ENCODE data around the gene PLPP3. TPM values are rescaled to one million over a fixed set of nuclear protein-coding genes. Genes with fewer than 3 reads are reported as not detected.
"Not testable (repeated sequence)": the region's sequence is repeated elsewhere in the genome, so short reads cannot be mapped to it uniquely, and the experiment has no call there.

The PLPP3 gene
- polyA plus RNA-seq (2013): 0.58 TPM

DNA sequence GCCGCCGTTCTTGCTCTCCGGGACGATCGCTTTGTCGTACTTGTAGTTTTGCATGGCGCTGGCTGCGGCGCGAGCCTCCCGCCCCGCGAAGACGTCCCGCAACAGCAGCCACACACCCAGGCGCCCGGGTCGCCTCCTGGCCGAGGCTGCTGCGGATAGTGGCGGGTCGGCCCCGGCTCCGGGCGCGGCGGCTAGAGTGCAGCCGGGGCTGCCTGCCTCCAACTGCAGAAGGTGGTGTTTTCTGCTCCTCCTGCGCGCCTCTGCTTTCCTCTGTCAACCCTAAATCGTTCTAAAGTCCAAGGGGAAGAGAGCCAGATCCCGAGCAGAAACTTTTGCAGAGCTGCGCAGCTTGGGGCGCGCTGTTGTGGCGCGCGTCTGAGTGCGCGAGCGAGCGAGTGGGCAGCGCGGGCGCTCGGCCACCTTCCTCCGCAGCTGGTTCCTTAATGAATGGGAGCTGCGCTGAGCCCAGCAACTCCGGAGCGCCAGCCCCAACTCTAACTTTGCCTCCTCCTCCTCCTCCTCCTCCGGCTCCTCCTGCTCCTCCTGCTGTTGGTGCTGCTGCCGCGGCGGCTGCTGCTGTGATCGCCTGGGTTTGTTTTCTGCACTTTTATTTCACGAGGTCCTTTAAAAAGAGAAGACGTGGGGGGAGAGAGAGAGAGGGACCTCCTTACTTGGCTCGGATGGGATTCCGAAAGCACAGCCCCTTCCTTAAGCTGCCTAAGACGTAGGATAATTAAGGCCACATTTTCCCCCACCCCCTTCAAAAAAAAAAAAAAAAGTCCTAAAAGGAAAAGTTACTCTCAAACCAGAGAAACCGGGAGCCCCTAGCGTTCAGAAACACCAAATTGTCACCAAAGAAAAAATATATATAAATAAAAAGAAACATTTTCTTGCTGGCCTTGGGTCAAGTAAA is at the start of gene PLPP3:
TSS of gene PLPP3 (minus strand) at position 601 of the 913 bp plus-strand sequence. CDS start at position 54, 547 bp downstream.
- peaks cover 2 to 23% (median 12%) of the 10 kb centered on the region in 4 experiments for H3K4me1 ChIP-seq (ENCODE audit: control extremely low read depth in 1 of 4, control insufficient read depth in 4 of 4, insufficient read depth in 4 of 4, low read length in 3 of 4)
- no peak within 1 kb of the TSS for H3K27ac ChIP-seq (ENCODE audit: insufficient read depth in 1 of 2, low read depth in 1 of 2, low read length in 2 of 2, poor library complexity in 1 of 2, severe bottlenecking in 2 of 2)
- H3K27me3 ChIP-seq (replicated peaks in 2 of 5; ENCODE audit: control insufficient read depth in 4 of 5, insufficient read depth in 5 of 5, low read length in 4 of 5): peaks cover 0 to 2% (median 0%) of the 10 kb centered on the region in 5 experiments
- peak within 1 kb of the TSS; percentile 51 to 93 (median 77) for H3K4me3 ChIP-seq (ENCODE audit: control insufficient read depth in 1 of 7, extremely low read depth in 1 of 7, insufficient read depth in 4 of 7, low read depth in 2 of 7, low read length in 6 of 7)
- POLR2A ChIA-PET: no interaction called here
- CTCF ChIA-PET: interaction anchor here (0.9 to 3.5 kb wide), 4 partner anchors 10 to 1343 kb away, joined by 3 to 12 read pairs (median 4); no protein-coding TSS in a partner anchor
- peak; percentile 71 to 86 (median 79) for DNase-seq
- WGBS (ENCODE audit: insufficient coverage): 0% methylated on average over 36 of the region's 62 CpGs
- H3K36me3 ChIP-seq (ENCODE audit: control insufficient read depth in 4 of 4, insufficient read depth in 4 of 4, low read length in 3 of 4): no peaks in the 10 kb centered on the region
- H3K9me3 ChIP-seq (ENCODE audit: control extremely low read depth in 1 of 5, control insufficient read depth in 4 of 5, insufficient read depth in 2 of 5, low read depth in 1 of 5, low read length in 4 of 5): no peaks in the 10 kb centered on the region

- H3K36me3 ChIP-seq (ENCODE audit: control insufficient read depth in 4 of 4, insufficient read depth in 4 of 4, low read length in 3 of 4): no peaks in the 10 kb centered on the region
- H3K4me3 ChIP-seq (ENCODE audit: control insufficient read depth in 1 of 7, extremely low read depth in 1 of 7, insufficient read depth in 4 of 7, low read depth in 2 of 7, low read length in 6 of 7): no peak overlapping the region
- WGBS (ENCODE audit: insufficient coverage): 100% methylated on average over 2 of the region's 3 CpGs
- peaks cover 0 to 2% (median 0%) of the 10 kb centered on the region in 4 experiments for H3K4me1 ChIP-seq (ENCODE audit: control extremely low read depth in 1 of 4, control insufficient read depth in 4 of 4, insufficient read depth in 4 of 4, low read length in 3 of 4)
- ChIA-PET CTCF (no interaction called here), POLR2A (no interaction called here)
- H3K27ac ChIP-seq (ENCODE audit: insufficient read depth in 1 of 2, low read depth in 1 of 2, low read length in 2 of 2, poor library complexity in 1 of 2, severe bottlenecking in 2 of 2): no peak overlapping the region
- no peaks in the 10 kb centered on the region for H3K9me3 ChIP-seq (ENCODE audit: control extremely low read depth in 1 of 5, control insufficient read depth in 4 of 5, insufficient read depth in 2 of 5, low read depth in 1 of 5, low read length in 4 of 5)
- DNase-seq: no peak
- H3K27me3 ChIP-seq (replicated peaks in 2 of 5; ENCODE audit: control insufficient read depth in 4 of 5, insufficient read depth in 5 of 5, low read length in 4 of 5): peaks cover 0 to 2% (median 0%) of the 10 kb centered on the region in 5 experiments
Observed at GRCh38 chr1:56627636-56628039, 48.3 kb upstream of the PLPP3 start.

- no CpG with 5 or more reads among the region's 3 CpGs for WGBS (ENCODE audit: insufficient coverage)
- H3K36me3 ChIP-seq (ENCODE audit: control insufficient read depth in 4 of 4, insufficient read depth in 4 of 4, low read length in 3 of 4): no peaks in the 10 kb centered on the region
- H3K27ac ChIP-seq (ENCODE audit: insufficient read depth in 1 of 2, low read depth in 1 of 2, low read length in 2 of 2, poor library complexity in 1 of 2, severe bottlenecking in 2 of 2): no peak overlapping the region
- peaks cover 0 to 2% (median 0%) of the 10 kb centered on the region in 4 experiments for H3K4me1 ChIP-seq (ENCODE audit: control extremely low read depth in 1 of 4, control insufficient read depth in 4 of 4, insufficient read depth in 4 of 4, low read length in 3 of 4)
- no peaks in the 10 kb centered on the region for H3K27me3 ChIP-seq (replicated peaks in 2 of 5; ENCODE audit: control insufficient read depth in 4 of 5, insufficient read depth in 5 of 5, low read length in 4 of 5)
- ChIA-PET POLR2A (no interaction called here), CTCF (no interaction called here)
- DNase-seq: no peak
- no peaks in the 10 kb centered on the region for H3K9me3 ChIP-seq (ENCODE audit: control extremely low read depth in 1 of 5, control insufficient read depth in 4 of 5, insufficient read depth in 2 of 5, low read depth in 1 of 5, low read length in 4 of 5)
- no peak overlapping the region for H3K4me3 ChIP-seq (ENCODE audit: control insufficient read depth in 1 of 7, extremely low read depth in 1 of 7, insufficient read depth in 4 of 7, low read depth in 2 of 7, low read length in 6 of 7)
Observed at GRCh38 chr1:56627019-56627635, 47.8 kb upstream of the PLPP3 start.

- CTCF ChIA-PET: no interaction called here
- Histone ChIP-seq H3K4me1 (ENCODE audit: control extremely low read depth in 1 of 4, control insufficient read depth in 4 of 4, insufficient read depth in 4 of 4, low read length in 3 of 4) (peaks cover 0 to 2% (median 0%) of the 10 kb centered on the region in 4 experiments), H3K9me3 (ENCODE audit: control extremely low read depth in 1 of 5, control insufficient read depth in 4 of 5, insufficient read depth in 2 of 5, low read depth in 1 of 5, low read length in 4 of 5) (no peaks in the 10 kb centered on the region), H3K36me3 (ENCODE audit: control insufficient read depth in 4 of 4, insufficient read depth in 4 of 4, low read length in 3 of 4) (no peaks in the 10 kb centered on the region), H3K4me3 (ENCODE audit: control insufficient read depth in 1 of 7, extremely low read depth in 1 of 7, insufficient read depth in 4 of 7, low read depth in 2 of 7, low read length in 6 of 7) (no peak overlapping the region), H3K27ac (ENCODE audit: insufficient read depth in 1 of 2, low read depth in 1 of 2, low read length in 2 of 2, poor library complexity in 1 of 2, severe bottlenecking in 2 of 2) (no peak overlapping the region), H3K27me3 (replicated peaks in 2 of 5; ENCODE audit: control insufficient read depth in 4 of 5, insufficient read depth in 5 of 5, low read length in 4 of 5) (no peaks in the 10 kb centered on the region)
- DNase-seq: no peak
- POLR2A ChIA-PET: no interaction called here
Observed at GRCh38 chr1:56626546-56626945, 47.2 kb upstream of the PLPP3 start.

GRCh38 chr1:56625819-56626440 is 46.6 kb upstream of the PLPP3 start:
- Histone ChIP-seq H3K27ac (ENCODE audit: insufficient read depth in 1 of 2, low read depth in 1 of 2, low read length in 2 of 2, poor library complexity in 1 of 2, severe bottlenecking in 2 of 2) (no peak overlapping the region), H3K27me3 (replicated peaks in 2 of 5; ENCODE audit: control insufficient read depth in 4 of 5, insufficient read depth in 5 of 5, low read length in 4 of 5) (peaks cover 0 to 2% (median 0%) of the 10 kb centered on the region in 5 experiments), H3K36me3 (ENCODE audit: control insufficient read depth in 4 of 4, insufficient read depth in 4 of 4, low read length in 3 of 4) (no peaks in the 10 kb centered on the region), H3K9me3 (ENCODE audit: control extremely low read depth in 1 of 5, control insufficient read depth in 4 of 5, insufficient read depth in 2 of 5, low read depth in 1 of 5, low read length in 4 of 5) (no peaks in the 10 kb centered on the region), H3K4me3 (ENCODE audit: control insufficient read depth in 1 of 7, extremely low read depth in 1 of 7, insufficient read depth in 4 of 7, low read depth in 2 of 7, low read length in 6 of 7) (no peak overlapping the region), H3K4me1 (ENCODE audit: control extremely low read depth in 1 of 4, control insufficient read depth in 4 of 4, insufficient read depth in 4 of 4, low read length in 3 of 4) (peaks cover 0 to 2% (median 0%) of the 10 kb centered on the region in 4 experiments)
- CTCF ChIA-PET: no interaction called here
- peak in 2 of 3 donors; percentile 55 to 67 for DNase-seq
- POLR2A ChIA-PET: no interaction called here
- WGBS (ENCODE audit: insufficient coverage): no CpG with 5 or more reads among the region's 5 CpGs

GRCh38 chr1:56617141-56617540 is 37.8 kb upstream of the PLPP3 start:
- Histone ChIP-seq H3K27me3 (replicated peaks in 2 of 5; ENCODE audit: control insufficient read depth in 4 of 5, insufficient read depth in 5 of 5, low read length in 4 of 5) (peaks cover 0 to 2% (median 0%) of the 10 kb centered on the region in 5 experiments), H3K4me1 (ENCODE audit: control extremely low read depth in 1 of 4, control insufficient read depth in 4 of 4, insufficient read depth in 4 of 4, low read length in 3 of 4) (no peaks in the 10 kb centered on the region), H3K27ac (ENCODE audit: insufficient read depth in 1 of 2, low read depth in 1 of 2, low read length in 2 of 2, poor library complexity in 1 of 2, severe bottlenecking in 2 of 2) (no peak overlapping the region), H3K36me3 (ENCODE audit: control insufficient read depth in 4 of 4, insufficient read depth in 4 of 4, low read length in 3 of 4) (no peaks in the 10 kb centered on the region), H3K4me3 (ENCODE audit: control insufficient read depth in 1 of 7, extremely low read depth in 1 of 7, insufficient read depth in 4 of 7, low read depth in 2 of 7, low read length in 6 of 7) (no peak overlapping the region), H3K9me3 (ENCODE audit: control extremely low read depth in 1 of 5, control insufficient read depth in 4 of 5, insufficient read depth in 2 of 5, low read depth in 1 of 5, low read length in 4 of 5) (peaks cover 0 to 2% (median 0%) of the 10 kb centered on the region in 5 experiments)
- ChIA-PET POLR2A (no interaction called here), CTCF (no interaction called here)
- 85% methylated on average over 2 of the region's 2 CpGs for WGBS (ENCODE audit: insufficient coverage)
- no peak for DNase-seq

GRCh38 chr1:56610770-56611169 is 31.4 kb upstream of the PLPP3 start:
- POLR2A ChIA-PET; H3K4me1 ChIP-seq (ENCODE audit: control extremely low read depth in 1 of 4, control insufficient read depth in 4 of 4, insufficient read depth in 4 of 4, low read length in 3 of 4); H3K27me3 ChIP-seq (replicated peaks in 2 of 5; ENCODE audit: control insufficient read depth in 4 of 5, insufficient read depth in 5 of 5, low read length in 4 of 5); H3K4me3 ChIP-seq (ENCODE audit: control insufficient read depth in 1 of 7, extremely low read depth in 1 of 7, insufficient read depth in 4 of 7, low read depth in 2 of 7, low read length in 6 of 7); H3K27ac ChIP-seq (ENCODE audit: insufficient read depth in 1 of 2, low read depth in 1 of 2, low read length in 2 of 2, poor library complexity in 1 of 2, severe bottlenecking in 2 of 2); H3K9me3 ChIP-seq (ENCODE audit: control extremely low read depth in 1 of 5, control insufficient read depth in 4 of 5, insufficient read depth in 2 of 5, low read depth in 1 of 5, low read length in 4 of 5); DNase-seq; CTCF ChIA-PET; H3K36me3 ChIP-seq (ENCODE audit: control insufficient read depth in 4 of 4, insufficient read depth in 4 of 4, low read length in 3 of 4): not testable (repeated sequence)
- 100% methylated on average over 2 of the region's 6 CpGs for whole genome bisulfite sequencing (ENCODE audit: insufficient coverage)

Measured in common myeloid progenitor, CD34-positive (primary cell).